ENCODE data around the gene PPP1R26. TPM values are rescaled to one million over a fixed set of nuclear protein-coding genes. Genes with fewer than 3 reads are reported as not detected.

PPP1R26 gene
- total RNA-seq, 1 donor from 2014 or later = 6.7 TPM

GRCh38 chr9:135504262-135505243, 25.0 kb downstream of the PPP1R26 start:
- H3K36me3 Mint-ChIP-seq (ENCODE audit: low read depth) = peaks cover 37% of the 10 kb centered on the region
- no peak overlapping the region for H3K4me3 Mint-ChIP-seq
- H3K27me3 Mint-ChIP-seq = no peaks in the 10 kb centered on the region
- no peak overlapping the region for H3K27ac Mint-ChIP-seq
- ATAC-seq (ENCODE audit: low read depth) (no peak), DNase-seq (peak; percentile 41)
- intact Hi-C loops (cut with micrococcal nuclease) = loop anchor here (5.0 kb wide), 1 partner anchor 1437 kb away; the partner anchor contains the start of gene BRD3
- peaks cover 23% of the 10 kb centered on the region for H3K4me1 Mint-ChIP-seq
- POLR2A ChIA-PET = no interaction called here
- CTCF ChIA-PET = interaction anchor here (0.8 to 2.2 kb wide), 3 partner anchors 18 to 31 kb away, joined by 3 to 6 read pairs (median 3); no protein-coding TSS in a partner anchor
- H3K9me3 Mint-ChIP-seq = peaks cover 5% of the 10 kb centered on the region
- TF ChIP-seq, protein P1, sequence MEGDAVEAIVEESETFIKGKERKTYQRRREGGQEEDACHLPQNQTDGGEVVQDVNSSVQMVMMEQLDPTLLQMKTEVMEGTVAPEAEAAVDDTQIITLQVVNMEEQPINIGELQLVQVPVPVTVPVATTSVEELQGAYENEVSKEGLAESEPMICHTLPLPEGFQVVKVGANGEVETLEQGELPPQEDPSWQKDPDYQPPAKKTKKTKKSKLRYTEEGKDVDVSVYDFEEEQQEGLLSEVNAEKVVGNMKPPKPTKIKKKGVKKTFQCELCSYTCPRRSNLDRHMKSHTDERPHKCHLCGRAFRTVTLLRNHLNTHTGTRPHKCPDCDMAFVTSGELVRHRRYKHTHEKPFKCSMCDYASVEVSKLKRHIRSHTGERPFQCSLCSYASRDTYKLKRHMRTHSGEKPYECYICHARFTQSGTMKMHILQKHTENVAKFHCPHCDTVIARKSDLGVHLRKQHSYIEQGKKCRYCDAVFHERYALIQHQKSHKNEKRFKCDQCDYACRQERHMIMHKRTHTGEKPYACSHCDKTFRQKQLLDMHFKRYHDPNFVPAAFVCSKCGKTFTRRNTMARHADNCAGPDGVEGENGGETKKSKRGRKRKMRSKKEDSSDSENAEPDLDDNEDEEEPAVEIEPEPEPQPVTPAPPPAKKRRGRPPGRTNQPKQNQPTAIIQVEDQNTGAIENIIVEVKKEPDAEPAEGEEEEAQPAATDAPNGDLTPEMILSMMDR (IDR thresholded peaks at IDR 0.05) = no peak

- Mint-ChIP-seq H3K4me1 (peaks cover 20% of the 10 kb centered on the region), H3K27ac (no peak overlapping the region), H3K36me3 (ENCODE audit: low read depth) (peaks cover 35% of the 10 kb centered on the region), H3K4me3 (no peak overlapping the region), H3K27me3 (no peaks in the 10 kb centered on the region), H3K9me3 (peaks cover 8% of the 10 kb centered on the region)
- ChIA-PET POLR2A (no interaction called here), CTCF (interaction anchor here (0.8 to 2.2 kb wide), 3 partner anchors 19 to 32 kb away, joined by 3 to 6 read pairs (median 3); no protein-coding TSS in a partner anchor)
- no peak for DNase-seq
- TF ChIP-seq, protein P1 (IDR thresholded peaks at IDR 0.05) = no peak
- intact Hi-C loops (cut with micrococcal nuclease) = no loop called here
- no peak for ATAC-seq (ENCODE audit: low read depth)
Measured at GRCh38 chr9:135505406-135506187, 26.0 kb downstream of the PPP1R26 start.

DNA sequence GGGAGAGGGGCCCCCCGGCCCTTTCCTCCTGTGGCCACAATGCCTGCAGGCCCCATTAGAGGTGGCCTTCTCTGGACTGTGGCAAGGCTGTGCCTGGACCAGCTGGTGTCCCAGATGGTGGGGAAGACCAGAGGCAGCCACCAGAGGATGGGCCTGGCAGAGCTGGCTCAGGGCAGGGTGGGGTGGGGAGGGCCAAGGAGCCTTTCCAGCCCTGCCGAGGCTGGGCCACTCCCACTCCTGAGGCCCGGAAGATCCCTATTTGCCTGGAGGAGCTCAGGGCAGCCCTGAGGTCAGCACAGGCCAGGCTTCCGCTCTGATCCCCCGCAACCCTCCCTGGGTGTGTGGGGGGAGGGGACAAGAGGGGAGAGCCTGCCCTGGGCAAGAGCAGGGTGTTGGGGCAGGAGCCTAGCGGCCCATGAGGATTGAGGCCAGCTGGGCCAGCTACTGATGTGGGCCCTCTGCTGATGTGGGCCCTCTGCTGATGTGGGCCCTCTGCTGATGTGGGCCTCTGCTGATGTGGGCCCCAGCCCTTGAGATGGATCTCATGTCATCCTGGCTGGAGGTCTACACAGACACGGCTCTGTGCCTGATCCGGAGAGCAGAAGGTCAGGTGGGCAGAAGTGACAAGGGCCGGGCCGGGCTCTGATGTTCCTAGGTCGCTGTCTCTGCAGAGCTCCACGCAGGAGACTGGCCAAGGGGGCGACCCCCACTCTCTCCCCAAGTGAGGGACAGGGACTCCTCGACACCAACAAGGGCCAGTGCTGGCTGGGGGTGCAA, 26.9 kb downstream of the PPP1R26 start:
- Mint-ChIP-seq H3K9me3 (peaks cover 10% of the 10 kb centered on the region), H3K36me3 (ENCODE audit: low read depth) (peaks cover 34% of the 10 kb centered on the region), H3K27ac (no peak overlapping the region), H3K4me3 (no peak overlapping the region), H3K4me1 (peaks cover 17% of the 10 kb centered on the region), H3K27me3 (no peaks in the 10 kb centered on the region)
- DNase-seq (no peak), ATAC-seq (ENCODE audit: low read depth) (no peak)
- TF ChIP-seq, protein P1 (IDR thresholded peaks at IDR 0.05) = no peak
- intact Hi-C loops (cut with micrococcal nuclease) = no loop called here
- POLR2A ChIA-PET = no interaction called here
- CTCF ChIA-PET = no interaction called here

DNA sequence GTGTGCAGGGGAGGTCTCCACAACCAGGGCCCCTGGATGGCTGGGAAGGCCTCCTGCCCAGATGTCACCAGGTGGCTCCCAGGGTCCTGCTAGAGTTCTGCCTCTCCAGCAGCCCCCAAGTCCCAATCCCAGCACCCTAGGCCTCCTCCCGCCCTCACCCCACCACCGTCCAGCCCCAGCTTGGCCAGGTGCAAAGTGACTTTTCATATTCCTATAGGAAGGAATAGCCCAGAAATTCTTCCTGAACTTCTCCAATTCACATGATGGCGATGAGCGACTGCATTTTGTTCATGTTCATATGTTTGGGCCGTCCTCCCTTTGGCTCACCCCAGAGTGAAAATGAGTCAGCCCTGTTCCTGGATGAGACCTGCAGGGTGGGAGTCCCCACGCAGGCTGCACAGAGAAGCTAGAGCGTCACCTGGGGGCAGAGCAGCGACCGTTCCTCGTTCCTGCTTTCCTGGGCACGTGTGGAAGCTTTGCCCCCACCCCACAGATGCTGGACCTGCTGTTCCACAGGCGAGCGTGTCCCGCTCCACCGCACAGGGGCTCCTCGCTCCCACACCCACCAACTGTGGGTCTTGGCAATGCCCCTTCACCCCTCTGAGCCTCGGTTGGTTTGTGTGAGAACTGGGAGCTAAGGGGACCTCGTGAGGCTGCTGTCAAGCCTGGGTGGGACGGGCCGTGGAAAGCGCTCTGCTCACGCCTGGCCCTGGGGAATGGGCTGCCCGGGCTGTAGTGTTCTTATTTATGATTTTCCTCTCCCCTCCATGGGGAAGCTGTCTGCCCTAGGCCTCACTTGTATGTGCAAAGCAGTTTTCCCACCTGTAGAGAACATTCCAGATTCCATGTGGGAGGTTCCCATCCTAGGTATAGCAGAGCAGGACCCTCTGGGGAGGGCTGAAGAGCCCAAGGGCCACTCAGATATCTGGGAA, 27.8 kb downstream of the PPP1R26 start:
- intact Hi-C loops (cut with micrococcal nuclease) = no loop called here
- H3K4me1 Mint-ChIP-seq = peaks cover 9% of the 10 kb centered on the region
- TF ChIP-seq, protein P1 (IDR thresholded peaks at IDR 0.05) = no peak
- H3K36me3 Mint-ChIP-seq (ENCODE audit: low read depth) = peaks cover 28% of the 10 kb centered on the region
- H3K27ac Mint-ChIP-seq = no peak overlapping the region
- H3K9me3 Mint-ChIP-seq = peaks cover 10% of the 10 kb centered on the region
- ChIA-PET POLR2A (no interaction called here), CTCF (no interaction called here)
- ATAC-seq (ENCODE audit: low read depth) (no peak), DNase-seq (no peak)
- no peaks in the 10 kb centered on the region for H3K27me3 Mint-ChIP-seq
- H3K4me3 Mint-ChIP-seq = no peak overlapping the region
